ENCODE measurements around the gene MEIS2.

Gene MEIS2

GRCh38 chr15:36880913-36881460 is 219.4 kb downstream of the MEIS2 start:
- H3K36me3 Mint-ChIP-seq (ENCODE audit: low read depth) = no peaks in the 10 kb centered on the region
- peak overlapping the region; percentile 69 to 75 (median 73) for H3K4me3 Mint-ChIP-seq
- H3K4me1 Mint-ChIP-seq = peaks cover 71% of the 10 kb centered on the region
- H3K9me3 Mint-ChIP-seq = no peaks in the 10 kb centered on the region
- H3K27me3 Mint-ChIP-seq (ENCODE audit: low read depth) = peaks cover 99% of the 10 kb centered on the region
- no peak for TF ChIP-seq CTCF (IDR thresholded peaks at IDR 0.05; ENCODE audit: unreplicated experiment in 3 of 3)
- H3K27ac Mint-ChIP-seq = peak overlapping the region; percentile 37 to 98 (median 94)

GRCh38 chr15:36880224-36880912 is 220.0 kb downstream of the MEIS2 start:
- no peak for TF ChIP-seq CTCF (IDR thresholded peaks at IDR 0.05; ENCODE audit: unreplicated experiment in 3 of 3)

GRCh38 chr15:36879568-36880222 is 220.7 kb downstream of the MEIS2 start:
- H3K36me3 Mint-ChIP-seq (ENCODE audit: low read depth) = no peaks in the 10 kb centered on the region
- peak overlapping the region; percentile 78 to 96 (median 86) for H3K27ac Mint-ChIP-seq
- peaks cover 58% of the 10 kb centered on the region for H3K4me1 Mint-ChIP-seq
- H3K4me3 Mint-ChIP-seq = peak overlapping the region; percentile 63 to 69 (median 69)
- peaks cover 93% of the 10 kb centered on the region for H3K27me3 Mint-ChIP-seq (ENCODE audit: low read depth)
- TF ChIP-seq CTCF (IDR thresholded peaks at IDR 0.05; ENCODE audit: unreplicated experiment in 3 of 3) = no peak
- no peaks in the 10 kb centered on the region for H3K9me3 Mint-ChIP-seq

More at GRCh38 chr15:36880224-36880912, 220.0 kb downstream of the MEIS2 start:
- H3K27me3 Mint-ChIP-seq (ENCODE audit: low read depth) = peaks cover 99% of the 10 kb centered on the region
- H3K4me1 Mint-ChIP-seq = peaks cover 65% of the 10 kb centered on the region
- no peaks in the 10 kb centered on the region for H3K9me3 Mint-ChIP-seq
- peak overlapping the region; percentile 37 to 98 (median 54) for H3K27ac Mint-ChIP-seq
- no peaks in the 10 kb centered on the region for H3K36me3 Mint-ChIP-seq (ENCODE audit: low read depth)
- H3K4me3 Mint-ChIP-seq = peak overlapping the region; percentile 69 to 75 (median 73)

- H3K4me1 Mint-ChIP-seq = peaks cover 49% of the 10 kb centered on the region
- H3K36me3 Mint-ChIP-seq (ENCODE audit: low read depth) = peaks cover 1% of the 10 kb centered on the region
- H3K27me3 Mint-ChIP-seq (ENCODE audit: low read depth) = peaks cover 86% of the 10 kb centered on the region
- H3K9me3 Mint-ChIP-seq = no peaks in the 10 kb centered on the region
- peak overlapping the region; percentile 78 to 96 (median 86) for H3K27ac Mint-ChIP-seq
- peak overlapping the region; percentile 63 to 69 (median 69) for H3K4me3 Mint-ChIP-seq
- TF ChIP-seq CTCF (IDR thresholded peaks at IDR 0.05; ENCODE audit: unreplicated experiment in 3 of 3) = no peak
These were observed 221.6 kb downstream of the MEIS2 start for GRCh38 chr15:36878684-36879262.

GRCh38 chr15:36877796-36878683 is 222.3 kb downstream of the MEIS2 start:
- H3K27ac Mint-ChIP-seq = peak overlapping the region; percentile 78 to 96 (median 86)
- peaks cover 82% of the 10 kb centered on the region for H3K27me3 Mint-ChIP-seq (ENCODE audit: low read depth)
- H3K9me3 Mint-ChIP-seq = no peaks in the 10 kb centered on the region
- TF ChIP-seq CTCF (IDR thresholded peaks at IDR 0.05; ENCODE audit: unreplicated experiment in 3 of 3) = no peak
- peaks cover 42% of the 10 kb centered on the region for H3K4me1 Mint-ChIP-seq
- peak overlapping the region; percentile 63 to 69 (median 69) for H3K4me3 Mint-ChIP-seq
- H3K36me3 Mint-ChIP-seq (ENCODE audit: low read depth) = peaks cover 4% of the 10 kb centered on the region

Data from nephron (organoid).